HG03432 (cell line): ENCODE results near the gene LRCH1.

Experiments used
- ATAC-seq: cut with Tn5 transposase; IDR thresholded peaks from one replicate; pipeline ENCODE4 v1.9.1; 2021; ENCODE audit warnings: mild to moderate bottlenecking, moderate library complexity; ENCODE audit not compliant: unreplicated experiment

The LRCH1 gene

GRCh38 chr13:46612267-46612666 lies 59.3 kb downstream of the LRCH1 start:
- ATAC-seq, result no peak

- ATAC-seq, result no peak
Measured at GRCh38 chr13:46613409-46614049, 60.6 kb downstream of the LRCH1 start.

DNA sequence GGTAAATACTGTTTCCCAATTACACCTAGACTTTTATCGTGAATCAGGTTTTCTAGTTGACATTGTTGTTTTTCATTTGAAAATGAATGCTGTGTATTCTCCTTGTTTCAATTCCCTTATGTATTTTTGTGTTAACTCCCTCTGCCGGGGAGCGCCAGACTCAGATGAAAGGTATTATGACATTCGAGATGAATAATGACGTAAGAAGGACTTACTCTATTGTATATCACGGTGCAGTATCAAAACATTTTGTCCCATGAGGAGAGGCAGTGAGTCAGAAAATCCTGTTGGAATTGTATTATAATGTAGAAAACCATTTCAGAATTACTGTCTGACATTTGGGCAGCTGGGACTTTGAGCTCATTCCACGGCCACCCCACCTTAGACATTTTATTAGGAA lies 61.6 kb downstream of the LRCH1 start:
- ATAC-seq, result no peak

DNA sequence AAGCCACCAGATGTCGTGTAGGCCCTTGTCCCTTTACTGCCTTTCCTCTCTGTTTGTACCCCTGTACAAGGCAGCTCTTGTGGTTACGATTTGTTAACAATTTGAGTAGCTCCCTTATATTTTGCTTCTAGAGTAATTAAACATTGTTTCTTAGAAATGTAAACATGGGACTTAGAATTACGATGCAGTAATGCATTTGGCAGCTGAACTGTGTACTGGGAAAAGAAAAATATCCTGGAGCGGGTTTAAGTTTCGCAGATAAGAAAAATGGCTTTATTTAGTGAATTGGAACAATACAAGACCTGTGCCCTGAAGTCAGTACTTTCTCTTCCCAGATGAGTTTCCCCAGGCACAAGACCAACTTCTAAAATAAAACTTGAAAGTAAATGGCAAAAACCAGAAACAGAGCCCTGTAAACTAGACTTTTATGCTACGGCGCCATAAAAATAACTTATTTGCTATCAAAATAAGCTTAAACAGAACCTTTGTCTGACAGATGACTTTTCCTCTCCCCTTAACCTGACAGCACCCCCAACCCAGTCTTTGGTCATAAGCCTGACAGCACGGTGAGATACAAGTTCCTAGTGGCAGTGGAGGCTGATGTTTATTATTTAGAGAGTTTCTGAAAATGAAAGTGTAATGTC lies 63.0 kb downstream of the LRCH1 start:
- no peak for ATAC-seq

- ATAC-seq, result no peak
Measured at GRCh38 chr13:46617229-46617721, 64.3 kb downstream of the LRCH1 start.

DNA sequence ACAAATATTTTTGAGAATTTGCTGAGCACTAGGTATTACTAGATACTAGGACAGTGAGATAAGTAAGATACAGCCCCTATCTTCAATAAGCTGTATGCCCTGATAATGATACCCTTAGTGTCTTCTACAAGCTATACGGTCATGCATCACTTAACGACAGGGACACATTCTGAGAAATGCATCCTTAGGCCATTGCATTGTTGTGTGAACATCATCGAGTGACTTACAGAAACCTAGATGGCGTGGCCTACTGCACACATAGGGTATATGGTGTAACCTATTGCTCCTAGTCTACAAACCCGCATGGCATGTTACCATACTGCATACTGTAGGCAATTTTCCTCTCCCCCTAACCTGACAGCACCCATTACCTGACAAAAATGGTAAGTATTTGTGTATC lies 64.9 kb downstream of the LRCH1 start:
- no peak for ATAC-seq

DNA sequence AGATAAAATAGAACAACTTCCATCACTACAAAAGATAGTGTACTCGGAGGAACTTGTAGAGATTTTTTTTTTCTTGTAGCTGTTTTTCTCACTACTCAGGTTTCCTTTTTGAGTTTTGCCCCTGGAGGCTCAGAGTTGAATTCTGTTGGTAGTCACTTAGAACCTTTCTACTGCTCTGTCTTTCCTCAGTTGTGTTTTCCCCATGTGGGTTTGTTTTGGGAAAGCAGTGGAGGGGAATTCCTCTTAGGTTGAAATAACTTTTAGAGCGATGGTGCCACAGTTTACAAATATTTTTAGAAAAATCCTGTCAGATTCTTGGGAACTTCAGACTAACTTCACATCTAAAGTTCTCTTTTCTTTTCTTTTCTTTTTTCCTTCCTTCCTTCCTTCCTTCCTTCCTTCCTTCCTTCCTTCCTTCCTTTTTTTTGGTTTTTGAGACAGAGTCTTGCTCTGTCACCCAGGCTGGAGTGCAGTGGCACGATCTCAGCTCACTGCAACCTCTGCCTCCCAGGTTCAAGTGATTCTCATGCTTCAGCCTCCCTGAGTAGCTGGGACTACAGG lies 65.8 kb downstream of the LRCH1 start:
- ATAC-seq, result no peak

DNA sequence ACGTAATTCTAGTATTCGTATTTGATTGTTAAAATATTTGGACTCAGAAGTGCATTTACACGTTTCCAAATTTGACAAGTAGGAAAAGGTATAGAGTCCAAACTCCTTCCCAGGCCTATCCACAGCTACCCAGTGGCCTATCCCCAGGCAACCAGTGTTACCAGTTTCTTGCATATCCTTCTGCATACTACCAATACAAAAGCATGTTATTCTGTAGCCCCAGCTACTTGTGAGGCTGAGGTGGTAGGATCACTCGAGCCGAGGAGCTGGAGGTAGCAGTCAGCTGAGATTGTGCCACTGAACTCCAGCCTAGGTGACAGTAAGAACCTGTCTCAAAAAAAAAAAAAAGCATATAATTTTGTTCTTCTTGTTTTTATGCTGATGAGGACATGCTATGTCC lies 67.1 kb downstream of the LRCH1 start:
- no peak for ATAC-seq

- ATAC-seq, result no peak
Measured at GRCh38 chr13:46620471-46620870, 67.5 kb downstream of the LRCH1 start.

GRCh38 chr13:46621133-46621532 lies 68.2 kb downstream of the LRCH1 start:
- no peak for ATAC-seq

- ATAC-seq, result no peak
Measured at GRCh38 chr13:46621792-46622629, 69.0 kb downstream of the LRCH1 start.

DNA sequence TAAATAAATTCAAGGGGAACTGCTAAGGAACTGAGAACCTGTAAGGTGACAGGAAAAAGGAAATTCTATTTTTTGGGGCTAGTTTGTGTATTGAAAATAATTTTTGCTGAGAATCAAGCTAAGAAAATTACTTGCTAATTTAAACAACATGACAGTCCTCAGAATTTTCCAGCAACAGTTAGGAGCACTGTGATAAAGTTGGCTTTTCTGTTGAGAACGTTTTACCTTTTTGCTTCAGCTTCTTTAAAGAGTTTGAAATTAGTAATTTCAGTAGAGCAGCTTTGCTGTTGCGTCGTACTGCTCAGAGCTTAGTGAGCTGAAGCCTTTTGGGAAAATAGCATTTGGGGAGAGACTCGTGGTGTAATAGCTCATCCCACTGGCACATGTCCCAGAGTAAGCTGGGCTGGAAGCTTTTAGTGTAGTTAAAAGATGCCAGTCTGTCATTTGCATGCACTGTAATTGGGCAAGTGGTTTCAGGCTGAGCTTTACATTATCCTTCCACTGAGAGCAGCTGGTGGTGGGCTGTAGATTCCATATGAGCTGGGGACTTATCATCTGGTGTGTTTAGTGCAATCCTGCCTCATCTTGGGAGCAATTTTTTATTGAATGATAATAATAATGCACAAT lies 69.8 kb downstream of the LRCH1 start:
- ATAC-seq, result no peak

GRCh38 chr13:46624353-46624752 lies 71.4 kb downstream of the LRCH1 start:
- ATAC-seq, result peak; percentile 40

DNA sequence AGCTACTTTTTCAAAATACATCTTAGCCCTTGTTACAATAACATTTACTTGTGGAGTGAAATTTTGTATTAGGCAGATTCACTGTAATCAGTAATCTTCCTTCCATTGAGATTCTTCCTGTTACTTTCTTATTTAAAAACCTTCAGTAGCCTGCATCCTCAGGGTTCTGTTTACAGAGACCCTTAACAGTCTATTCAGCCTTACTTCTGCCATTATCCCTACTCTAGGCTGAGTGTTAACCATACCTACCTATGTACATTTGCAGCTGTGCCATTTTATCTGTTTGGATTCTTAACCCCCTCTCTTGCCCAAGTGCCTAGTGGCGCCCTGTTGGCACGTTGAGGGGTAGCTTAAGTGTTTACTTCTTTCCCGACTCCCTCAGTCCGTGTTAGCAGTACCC lies 71.9 kb downstream of the LRCH1 start:
- no peak for ATAC-seq

GRCh38 chr13:46627462-46627861 lies 74.5 kb downstream of the LRCH1 start:
- no peak for ATAC-seq

DNA sequence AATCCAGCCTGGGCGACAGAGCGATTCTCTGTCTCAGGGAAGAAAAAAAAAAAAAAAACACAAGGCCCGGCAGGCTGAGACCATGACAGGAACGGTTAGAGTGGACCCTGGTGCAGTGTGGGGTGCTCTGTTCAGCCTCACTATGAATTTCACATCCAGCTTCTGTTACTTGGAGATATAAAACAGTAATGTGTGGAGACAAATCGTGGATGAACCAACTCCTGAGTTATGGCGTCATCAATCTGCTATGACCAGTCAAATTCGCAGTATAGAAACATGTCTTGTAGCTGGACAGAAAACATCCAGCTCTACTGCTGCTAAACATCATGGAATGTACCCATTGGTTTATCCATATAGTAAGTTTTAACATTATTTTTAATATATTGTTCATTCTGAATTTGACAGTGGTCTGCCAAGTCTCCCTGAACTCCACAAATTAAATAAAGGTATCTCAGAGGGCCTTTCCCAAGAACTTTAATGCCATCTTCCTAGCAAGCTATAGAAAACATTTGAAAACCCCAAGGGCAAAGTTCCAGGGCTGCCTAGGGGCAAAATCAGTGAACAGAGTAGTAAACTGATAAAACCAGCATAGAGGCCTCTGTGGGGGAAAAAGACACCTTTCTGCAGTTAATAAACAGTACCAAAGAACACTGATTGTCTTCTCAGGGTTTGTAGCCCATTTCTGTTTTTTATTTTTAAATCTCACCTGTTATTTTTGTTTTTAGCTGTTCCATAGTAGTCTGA lies 75.8 kb downstream of the LRCH1 start:
- ATAC-seq, result no peak

GRCh38 chr13:46629811-46630413 lies 76.9 kb downstream of the LRCH1 start:
- ATAC-seq, result no peak

DNA sequence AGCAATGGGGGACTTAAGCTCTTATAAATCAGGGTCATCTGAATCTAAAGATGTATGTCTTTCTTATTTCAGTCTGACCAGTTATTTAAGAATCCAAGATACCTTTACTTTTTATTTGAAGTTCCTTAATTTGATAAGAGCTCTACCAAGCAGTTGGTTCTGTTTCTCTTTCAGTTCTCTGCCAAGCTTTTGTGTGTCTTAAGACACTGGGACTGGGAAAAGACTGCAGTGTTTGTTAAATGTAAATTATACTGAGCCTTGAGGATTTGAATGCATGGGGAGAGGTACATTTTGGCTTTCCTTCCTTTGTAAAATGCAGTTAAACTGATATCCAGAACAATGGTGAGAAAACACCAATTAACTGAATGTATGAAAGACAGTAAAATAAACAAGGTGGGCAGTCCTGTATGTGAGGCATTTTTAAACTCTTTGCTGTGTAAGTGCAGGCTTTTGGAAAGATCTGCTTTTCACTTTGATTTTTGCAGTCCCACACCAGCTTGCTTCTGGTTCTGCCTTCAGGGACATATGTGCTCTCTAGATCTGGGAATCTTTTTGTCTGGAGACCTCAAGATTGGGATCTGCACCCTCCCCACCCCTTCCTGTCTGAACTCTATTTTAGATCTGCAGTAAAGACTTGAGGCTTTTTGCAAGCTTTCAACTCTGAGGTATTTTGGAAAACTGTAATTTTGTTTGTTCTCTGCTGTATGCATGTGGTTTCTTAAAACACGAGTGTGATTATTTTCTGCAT lies 77.6 kb downstream of the LRCH1 start:
- peak; percentile 24 for ATAC-seq

DNA sequence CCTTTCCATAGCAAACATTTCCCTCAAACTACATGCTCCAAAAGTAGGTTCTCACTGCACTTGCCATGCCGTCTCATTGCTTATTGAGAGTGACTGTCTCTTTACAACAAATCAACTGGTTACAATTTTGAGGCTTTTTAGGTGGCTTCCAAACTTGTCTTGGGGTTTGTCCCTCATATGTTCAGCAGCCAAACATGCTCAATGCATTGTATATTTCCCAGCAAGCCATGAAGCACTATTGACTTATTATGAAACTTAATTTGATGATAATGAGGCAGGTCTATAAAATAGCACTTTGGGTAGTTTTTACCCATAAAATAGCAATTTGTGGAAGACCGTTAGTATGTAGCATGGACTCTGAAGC lies 78.2 kb downstream of the LRCH1 start:
- peak; percentile 45 for ATAC-seq
